GM21367 (cell line): ENCODE data around the gene PDX1.

Source experiments
- ATAC-seq: cut with Tn5 transposase; IDR thresholded peaks from one replicate; pipeline ENCODE4 v1.9.1; 2021; ENCODE audit not compliant: unreplicated experiment

PDX1 gene

DNA sequence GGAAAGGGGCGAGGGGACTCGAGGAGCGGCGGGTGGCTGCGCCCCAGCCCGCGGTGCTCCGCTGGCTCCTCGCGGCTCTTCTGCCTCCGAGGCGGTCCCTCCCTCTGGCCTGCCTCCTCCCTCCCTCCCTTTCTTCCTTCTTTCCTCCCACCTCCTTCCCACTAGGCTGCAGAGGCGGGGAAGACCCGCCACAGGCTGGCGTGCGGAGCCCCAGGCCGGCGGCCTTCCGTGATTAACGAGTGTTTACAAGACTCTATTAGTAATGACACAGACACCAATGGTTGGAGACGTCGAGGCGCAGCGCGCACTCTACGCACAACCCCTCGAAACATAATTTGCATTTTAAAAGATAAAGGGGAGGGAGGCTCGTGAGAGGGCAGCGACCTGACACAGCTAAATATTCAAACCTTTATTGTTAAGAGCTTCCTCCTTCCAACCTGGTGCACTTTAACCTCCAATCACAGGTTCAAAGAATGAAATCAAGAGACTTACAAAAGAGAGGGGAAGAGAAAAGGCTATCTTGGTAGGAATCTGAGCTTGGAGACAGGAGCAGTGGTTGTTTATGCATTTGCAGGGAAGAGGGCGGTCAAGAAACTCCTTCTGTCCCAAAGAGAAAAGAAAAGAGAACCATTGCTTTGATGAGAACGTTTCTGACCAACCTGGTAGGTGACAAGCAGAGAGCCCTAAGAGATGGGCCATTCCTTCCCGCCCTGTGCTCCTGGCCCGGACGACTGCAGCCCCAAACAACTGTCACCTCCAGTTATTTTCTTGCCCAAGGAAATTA, 49.5 kb downstream of the PDX1 start, which contains the start of gene CDX2:
CDX2 (minus strand) TSS at position 234 of the 784 bp plus-strand sequence. CDS start 309 bp downstream, outside the sequence.
- ATAC-seq, result no peak

DNA sequence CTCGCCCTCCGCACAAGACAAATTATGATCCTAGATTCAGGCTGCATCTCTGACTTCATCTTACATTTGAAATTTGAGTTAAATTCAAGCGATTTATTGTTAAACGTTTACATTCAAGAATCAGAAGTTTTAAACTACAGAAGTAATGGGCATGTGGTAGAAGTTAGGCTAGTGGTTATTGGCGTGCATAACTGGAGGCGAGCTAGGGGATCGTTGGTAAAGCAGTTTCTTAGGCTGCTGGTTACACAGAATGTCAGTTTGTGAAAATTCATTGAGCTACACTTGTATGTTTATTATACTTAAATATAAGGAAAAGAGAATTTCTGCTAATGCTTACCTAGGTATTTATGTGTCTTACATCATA, 50.0 kb downstream of the PDX1 start:
- no peak for ATAC-seq

DNA sequence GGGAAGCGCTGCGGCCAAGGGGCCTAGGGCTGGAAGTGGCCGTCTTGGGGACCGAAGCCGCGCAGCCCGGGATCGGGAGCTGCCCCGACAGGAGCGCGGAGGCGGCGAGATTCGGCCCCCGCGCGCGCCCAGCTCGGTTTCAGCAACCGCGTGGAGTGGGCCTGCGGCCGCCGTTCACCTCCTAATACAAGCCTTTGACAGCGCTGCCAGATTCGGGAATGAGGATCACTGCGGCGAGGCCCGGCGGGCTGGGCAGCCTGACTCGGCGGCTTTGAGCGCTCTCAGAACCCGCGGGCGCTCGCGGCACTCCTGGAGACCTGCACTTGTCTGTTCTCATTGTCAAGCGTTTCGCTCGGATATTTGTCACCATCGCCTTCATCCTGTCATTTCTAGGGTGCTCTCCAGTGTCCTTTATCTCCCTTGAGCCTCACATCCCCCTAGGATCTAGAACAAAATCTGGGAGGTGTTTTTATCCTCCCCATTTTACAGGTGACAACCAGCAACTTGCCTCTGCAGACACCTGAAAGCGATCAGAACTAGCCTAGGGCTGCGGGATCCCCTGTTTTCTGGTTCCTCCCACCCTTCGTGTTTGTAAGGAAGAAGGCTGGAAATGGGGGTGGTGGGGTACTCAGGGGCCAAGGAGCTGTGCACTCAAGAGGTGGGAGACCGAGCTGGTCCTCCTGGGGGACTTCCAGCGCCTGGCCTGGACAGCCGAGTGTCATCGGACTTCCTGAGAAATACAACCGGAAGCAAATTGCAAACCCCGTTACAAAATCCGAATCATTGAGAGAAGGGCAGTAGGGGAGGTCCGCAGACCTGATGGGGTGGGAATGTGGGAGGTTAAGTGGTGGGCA, 50.8 kb downstream of the PDX1 start:
- ATAC-seq, result no peak

DNA sequence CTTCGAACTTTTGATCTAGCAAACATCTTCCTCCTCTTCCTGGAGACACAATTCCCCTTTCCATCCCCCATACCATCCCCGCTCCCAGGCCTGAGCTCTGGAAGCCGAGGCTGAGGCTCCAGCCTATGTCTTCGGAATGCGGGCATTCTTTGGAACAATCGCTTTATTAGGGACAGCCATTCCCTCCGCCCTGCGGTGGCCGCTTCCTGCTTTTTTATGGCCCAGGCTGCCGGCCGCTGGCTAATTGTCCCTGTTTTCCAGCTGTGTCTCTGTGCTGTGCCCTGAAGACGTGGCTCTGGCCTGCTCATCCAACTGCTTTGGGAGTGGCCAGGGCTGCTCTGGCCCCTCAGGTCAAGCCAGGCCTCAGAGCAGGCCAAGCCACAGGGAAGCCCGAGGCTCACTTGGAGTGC, 51.4 kb downstream of the PDX1 start:
- ATAC-seq, result no peak

DNA sequence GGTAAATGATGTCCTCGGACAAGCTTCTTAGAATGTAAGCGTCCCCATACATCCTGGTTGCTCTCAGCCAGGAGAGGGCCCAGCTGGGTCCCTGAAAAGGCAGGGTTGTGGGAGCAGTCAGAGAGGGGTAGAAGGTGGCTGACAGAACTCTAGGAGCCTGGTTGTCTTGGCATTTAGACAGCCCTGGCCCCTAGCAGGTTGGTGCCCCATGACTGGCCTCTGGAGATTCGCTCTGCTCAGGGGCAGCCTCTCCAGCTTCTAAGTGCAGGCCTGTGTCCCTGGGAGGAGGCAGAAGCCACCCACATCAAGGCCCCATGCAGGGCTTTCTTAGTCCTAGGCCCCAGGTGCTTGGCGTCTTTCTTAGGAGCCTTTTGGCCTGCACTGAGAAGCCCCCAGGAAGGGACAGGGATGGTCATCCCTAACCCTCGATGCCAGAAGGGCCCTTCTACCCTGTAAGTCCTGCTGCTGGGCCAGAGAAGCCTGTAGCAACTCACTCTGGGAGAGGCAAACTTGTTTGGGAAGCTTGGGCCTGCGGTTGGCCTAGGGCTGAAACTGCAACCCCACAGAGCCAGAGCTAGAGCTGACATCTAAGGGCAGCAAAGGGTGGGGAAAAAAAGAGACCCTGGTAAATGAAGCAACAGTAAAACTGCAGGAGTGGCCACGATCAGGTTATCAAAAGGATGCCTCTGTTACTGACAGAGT, 52.1 kb downstream of the PDX1 start:
- ATAC-seq, result no peak

DNA sequence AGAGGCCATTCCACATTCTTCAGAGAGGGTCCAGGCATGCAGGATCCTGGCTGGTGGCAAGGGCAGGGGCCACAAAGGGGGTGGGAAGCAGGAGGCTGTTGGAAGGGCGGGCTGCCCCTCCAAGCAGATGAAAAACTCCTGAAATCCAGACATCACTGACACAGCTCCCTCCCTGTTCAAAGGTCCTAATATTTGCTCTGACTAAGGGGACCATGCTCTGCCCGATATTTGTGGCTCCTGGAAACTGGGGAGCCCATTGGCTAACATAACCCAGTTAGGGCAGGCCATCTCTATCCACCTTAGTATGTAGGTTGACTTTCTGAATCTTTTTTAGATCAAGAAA, 52.6 kb downstream of the PDX1 start:
- no peak for ATAC-seq

DNA sequence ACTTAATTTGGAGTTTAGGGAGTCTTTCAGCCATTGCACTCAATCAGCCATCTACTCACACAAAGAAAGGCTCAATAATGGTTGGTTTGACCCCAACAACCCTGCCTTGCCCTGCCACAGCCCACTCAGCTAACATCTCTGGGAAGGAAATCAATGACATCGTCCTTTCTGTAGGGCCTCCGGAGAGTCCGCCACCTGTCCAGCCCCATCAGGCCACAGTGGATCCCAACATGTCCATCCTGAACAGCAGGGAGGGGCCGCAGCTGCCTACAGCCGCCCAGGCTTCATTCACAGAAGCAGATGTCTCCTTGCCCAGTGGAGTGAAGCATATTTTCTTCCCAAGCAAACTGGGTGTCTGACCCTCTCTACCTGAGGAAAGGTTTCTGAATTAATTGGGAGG, 53.5 kb downstream of the PDX1 start:
- no peak for ATAC-seq

DNA sequence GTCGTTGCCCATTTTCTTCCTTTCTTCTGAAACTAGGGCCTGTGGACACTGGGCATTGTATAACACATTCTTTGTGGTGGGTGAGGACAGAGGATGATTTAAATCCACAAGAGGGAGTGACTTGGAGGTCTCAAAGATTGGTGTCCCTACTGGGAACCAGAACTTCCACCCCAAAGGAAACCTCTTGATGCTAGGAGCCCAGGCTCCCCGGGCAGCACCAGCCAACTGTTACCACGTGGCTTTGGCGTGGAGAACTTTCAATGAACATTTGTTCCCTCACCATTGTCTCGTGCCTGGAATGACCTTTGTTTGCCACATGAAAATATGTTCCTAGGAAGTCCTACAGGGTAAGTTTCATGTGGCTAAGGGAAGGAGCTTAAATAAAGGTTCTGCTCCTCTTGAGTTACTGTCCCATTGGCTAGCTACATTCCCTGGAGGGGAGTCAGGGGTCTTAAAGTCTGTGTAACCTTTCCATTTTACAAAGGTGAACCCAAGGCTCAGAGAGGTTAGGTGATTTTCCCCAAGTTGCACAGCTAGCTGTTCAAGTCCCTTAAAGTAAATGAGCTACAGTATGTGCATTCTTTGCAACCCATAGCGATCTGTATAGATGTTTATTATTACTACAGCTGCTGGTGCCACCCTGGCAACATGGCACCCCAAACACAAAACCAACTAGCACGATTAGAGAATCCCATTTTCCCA, 54.3 kb downstream of the PDX1 start:
- ATAC-seq, result no peak
